OCI-LY7 (cell line): ENCODE data around the gene SLC29A3. TPM values are rescaled to one million over a fixed set of nuclear protein-coding genes. Genes with fewer than 3 reads are reported as not detected.

ENCODE experiments used
- BruUV-seq: library from RNA; stranded (reverse); fragments of 400-500 nt; replicated peaks from 2 replicates; lab custom pipeline; 2021; lab: Mats Ljungman, UMichigan
- CTCF ChIA-PET: fragments of 300-600 bp; sonication (Branson Sonifier 250); formaldehyde crosslinking; loops from one replicate; lab custom pipeline; 2022; ENCODE audit warnings: antibody characterized with exemption; ENCODE audit not compliant: unreplicated experiment; lab: Charles Lee
- POLR2A ChIA-PET: fragments of 300-600 bp; sonication (Branson Sonifier 250); formaldehyde crosslinking; loops from one replicate; lab custom pipeline; 2022; ENCODE audit warnings: antibody characterized with exemption; lab: Charles Lee
- DNase-seq: peaks from one replicate; pipeline ENCODE4 v3.0.0-alpha.2; 2015; ENCODE audit warnings: low spot score
- H2AFZ ChIP-seq: fragments of 200-600 bp; sonication (generic), shearing (Covaris generic); 2 replicates; pipeline ENCODE4 v1.6.1; 2014; ENCODE audit warnings: mild to moderate bottlenecking, antibody characterized with exemption, low read length, moderate library complexity
- H3K27ac ChIP-seq: fragments of 200-600 bp; sonication (generic); 2 replicates; pipeline ENCODE4 v1.5.1; 2014; ENCODE audit warnings: mixed run types, low read depth, mild to moderate bottlenecking, moderate library complexity, low read length, inconsistent platforms; ENCODE audit not compliant: poor library complexity, severe bottlenecking
- H3K36me3 ChIP-seq: fragments of 200-600 bp; sonication (generic); 2 replicates; pipeline ENCODE4 v1.6.1; 2014; ENCODE audit warnings: mild to moderate bottlenecking, antibody characterized with exemption, low read length, moderate library complexity, mixed read lengths; ENCODE audit not compliant: insufficient read depth
- H3K4me1 ChIP-seq: fragments of 200-600 bp; sonication (generic); 2 replicates; pipeline ENCODE4 v1.5.1; 2014; ENCODE audit warnings: mild to moderate bottlenecking, low read length; ENCODE audit not compliant: insufficient read depth, poor library complexity, severe bottlenecking
- H3K4me2 ChIP-seq: fragments of 200-600 bp; sonication (generic); 2 replicates; pipeline ENCODE4 v1.6.1; 2014; ENCODE audit warnings: mild to moderate bottlenecking, low read length
- H3K4me3 ChIP-seq: fragments of 200-600 bp; sonication (generic); 2 replicates; pipeline ENCODE4 v1.5.1; 2014; ENCODE audit warnings: mild to moderate bottlenecking, low read depth, low read length; ENCODE audit not compliant: poor library complexity, severe bottlenecking
- H3K79me2 ChIP-seq: fragments of 200-600 bp; sonication (generic); 2 replicates; pipeline ENCODE4 v1.6.1; 2016; ENCODE audit warnings: low read depth, mild to moderate bottlenecking, low read length, moderate library complexity, mixed read lengths; ENCODE audit not compliant: insufficient read depth
- H3K9me2 ChIP-seq: fragments of 200-600 bp; sonication (generic); 2 replicates; pipeline ENCODE4 v1.6.1; 2016; ENCODE audit warnings: mild to moderate bottlenecking, low read length, mixed read lengths; ENCODE audit not compliant: insufficient read depth
- H3K9me3 ChIP-seq: fragments of 200-600 bp; sonication (generic); 2 replicates; pipeline ENCODE4 v1.6.1; 2014; ENCODE audit warnings: mild to moderate bottlenecking, mixed run types, low read length, mixed read lengths
- H4K20me1 ChIP-seq: fragments of 200-600 bp; sonication (generic); 2 replicates; pipeline ENCODE4 v1.6.1; 2014; ENCODE audit warnings: mild to moderate bottlenecking, antibody characterized with exemption, low read length, moderate library complexity, mixed read lengths; ENCODE audit not compliant: insufficient read depth
- CTCF ChIP-seq: fragments of 200-600 bp; sonication (generic); conservative IDR thresholded peaks from 2 replicates; pipeline ENCODE4 v1.5.1; 2014; ENCODE audit warnings: mild to moderate bottlenecking, antibody characterized with exemption, low read length, moderate library complexity, mixed read lengths
- EZH2phosphoT487 ChIP-seq: fragments of 200-600 bp; sonication (generic); IDR thresholded peaks from 2 replicates; pipeline ENCODE4 v1.6.1; 2018; ENCODE audit warnings: low read depth, borderline replicate concordance, mild to moderate bottlenecking, mixed run types, antibody characterized with exemption, low read length, moderate library complexity, mixed read lengths
- intact Hi-C: fragments of 100-400 bp; cut with micrococcal nuclease; formaldehyde crosslinking; loops from one replicate; pipeline ENCODE4 v1.10.0; 2022; ENCODE audit not compliant: unreplicated experiment
- total RNA-seq, 2 experiments: library from RNA; depleted of rRNA in 1 of 2; stranded (reverse); fragments of >200 nt in 1 of 2; shearing (Covaris generic) in 1 of 2; gene quantifications; 2 replicates each; pipeline ENCODE4 v1.2.3, GENCODE V29; 2014 to 2022

SLC29A3 gene
- total RNA-seq, 2 experiments from 2014 or later = 1.7 to 8.2 TPM

GRCh38 chr10:71274901-71275796 is 43.9 kb upstream of the SLC29A3 start:
- no peaks in the 10 kb centered on the region for H3K79me2 ChIP-seq
- intact Hi-C loops = no loop called here
- no peak overlapping the region for H3K27ac ChIP-seq
- no TSS peak for BruUV-seq
- no peak for DNase-seq
- no peaks in the 10 kb centered on the region for H3K4me1 ChIP-seq
- POLR2A ChIA-PET = no interaction called here
- H3K36me3 ChIP-seq = no peaks in the 10 kb centered on the region
- H3K4me3 ChIP-seq = no peak overlapping the region
- CTCF ChIA-PET = interaction anchor here (0.6 to 1.0 kb wide), 3 partner anchors 9 to 458 kb away, joined by 3 read pairs; no protein-coding TSS in a partner anchor
- no peak overlapping the region for H3K4me2 ChIP-seq
- no peak for TF ChIP-seq EZH2phosphoT487
- H2AFZ ChIP-seq = no peak overlapping the region
- no peaks in the 10 kb centered on the region for H3K9me3 ChIP-seq
- no peaks in the 10 kb centered on the region for H3K9me2 ChIP-seq
- no peaks in the 10 kb centered on the region for H4K20me1 ChIP-seq

GRCh38 chr10:71276873-71277272 is 42.2 kb upstream of the SLC29A3 start:
- H3K36me3 ChIP-seq = no peaks in the 10 kb centered on the region
- TF ChIP-seq EZH2phosphoT487 (no peak), CTCF (no peak)
- H3K4me3 ChIP-seq = no peak overlapping the region
- no peaks in the 10 kb centered on the region for H3K9me2 ChIP-seq
- intact Hi-C loops = no loop called here
- no peaks in the 10 kb centered on the region for H3K79me2 ChIP-seq
- H3K4me1 ChIP-seq = no peaks in the 10 kb centered on the region
- H3K27ac ChIP-seq = no peak overlapping the region
- no peaks in the 10 kb centered on the region for H3K9me3 ChIP-seq
- ChIA-PET CTCF (interaction anchor here (0.6 kb wide), 1 partner anchor 353 kb away, joined by 4 read pairs; no protein-coding TSS in a partner anchor), POLR2A (no interaction called here)
- no peak overlapping the region for H3K4me2 ChIP-seq
- no peak for DNase-seq
- BruUV-seq = no TSS peak
- no peak overlapping the region for H2AFZ ChIP-seq
- no peaks in the 10 kb centered on the region for H4K20me1 ChIP-seq

- DNase-seq = no peak
- H3K4me2 ChIP-seq = no peak overlapping the region
- no peaks in the 10 kb centered on the region for H4K20me1 ChIP-seq
- no peaks in the 10 kb centered on the region for H3K36me3 ChIP-seq
- no peak overlapping the region for H2AFZ ChIP-seq
- no peak overlapping the region for H3K4me3 ChIP-seq
- no peaks in the 10 kb centered on the region for H3K4me1 ChIP-seq
- POLR2A ChIA-PET = no interaction called here
- TF ChIP-seq EZH2phosphoT487 (no peak), CTCF (no peak)
- CTCF ChIA-PET = interaction anchor here (0.6 kb wide), 1 partner anchor 10 kb away, joined by 3 read pairs; no protein-coding TSS in a partner anchor
- BruUV-seq = no TSS peak
- H3K9me2 ChIP-seq = no peaks in the 10 kb centered on the region
- intact Hi-C loops = no loop called here
- H3K79me2 ChIP-seq = no peaks in the 10 kb centered on the region
- no peak overlapping the region for H3K27ac ChIP-seq
- no peaks in the 10 kb centered on the region for H3K9me3 ChIP-seq
These were observed 41.0 kb upstream of the SLC29A3 start for GRCh38 chr10:71277914-71278665.
